ENCODE measurements around the gene WSCD2.
A peak's percentile ranks its signal among the peaks of the same experiment; 100 is the strongest.

WSCD2 gene

GRCh38 chr12:108182096-108182495, 53.0 kb downstream of the WSCD2 start:
- no peak overlapping the region for H3K4me3 ChIP-seq (ENCODE audit: low read depth in 1 of 2, low read length in 2 of 2)
- H3K9me3 ChIP-seq (ENCODE audit: low read length): no peaks in the 10 kb centered on the region
- no peaks in the 10 kb centered on the region for H3K36me3 ChIP-seq (ENCODE audit: insufficient read depth, low read length)
- peaks cover 11% of the 10 kb centered on the region for H3K4me1 ChIP-seq (ENCODE audit: insufficient read depth, low read length)
- H3K27ac ChIP-seq (ENCODE audit: low read depth, low read length): no peak overlapping the region
- no peaks in the 10 kb centered on the region for H3K27me3 ChIP-seq (ENCODE audit: control insufficient read depth in 1 of 2, insufficient read depth in 2 of 2, low read length in 2 of 2)
- H3K9ac ChIP-seq (ENCODE audit: low read length): no peak overlapping the region

- Histone ChIP-seq H3K4me3 (ENCODE audit: low read depth in 1 of 2, low read length in 2 of 2) (no peak overlapping the region), H3K4me1 (ENCODE audit: insufficient read depth, low read length) (peaks cover 13% of the 10 kb centered on the region), H3K9ac (ENCODE audit: low read length) (no peak overlapping the region), H3K36me3 (ENCODE audit: insufficient read depth, low read length) (no peaks in the 10 kb centered on the region), H3K27ac (ENCODE audit: low read depth, low read length) (no peak overlapping the region), H3K27me3 (ENCODE audit: control insufficient read depth in 1 of 2, insufficient read depth in 2 of 2, low read length in 2 of 2) (no peaks in the 10 kb centered on the region), H3K9me3 (ENCODE audit: low read length) (no peaks in the 10 kb centered on the region)
These were observed 55.9 kb downstream of the WSCD2 start for GRCh38 chr12:108185002-108185401.

GRCh38 chr12:108187831-108188230, 58.7 kb downstream of the WSCD2 start:
- H3K36me3 ChIP-seq (ENCODE audit: insufficient read depth, low read length): no peaks in the 10 kb centered on the region
- no peak overlapping the region for H3K4me3 ChIP-seq (ENCODE audit: low read depth in 1 of 2, low read length in 2 of 2)
- H3K27ac ChIP-seq (ENCODE audit: low read depth, low read length): no peak overlapping the region
- peaks cover 23% of the 10 kb centered on the region for H3K4me1 ChIP-seq (ENCODE audit: insufficient read depth, low read length)
- H3K27me3 ChIP-seq (ENCODE audit: control insufficient read depth in 1 of 2, insufficient read depth in 2 of 2, low read length in 2 of 2): no peaks in the 10 kb centered on the region
- H3K9ac ChIP-seq (ENCODE audit: low read length): no peak overlapping the region
- H3K9me3 ChIP-seq (ENCODE audit: low read length): no peaks in the 10 kb centered on the region

- Histone ChIP-seq H3K9ac (ENCODE audit: low read length) (no peak overlapping the region), H3K27me3 (ENCODE audit: control insufficient read depth in 1 of 2, insufficient read depth in 2 of 2, low read length in 2 of 2) (no peaks in the 10 kb centered on the region), H3K4me3 (ENCODE audit: low read depth in 1 of 2, low read length in 2 of 2) (no peak overlapping the region), H3K36me3 (ENCODE audit: insufficient read depth, low read length) (no peaks in the 10 kb centered on the region), H3K4me1 (ENCODE audit: insufficient read depth, low read length) (peaks cover 31% of the 10 kb centered on the region), H3K9me3 (ENCODE audit: low read length) (no peaks in the 10 kb centered on the region), H3K27ac (ENCODE audit: low read depth, low read length) (peak overlapping the region; percentile 74)
These were observed 61.4 kb downstream of the WSCD2 start for GRCh38 chr12:108190529-108190928.

- H3K27me3 ChIP-seq (ENCODE audit: control insufficient read depth in 1 of 2, insufficient read depth in 2 of 2, low read length in 2 of 2): no peaks in the 10 kb centered on the region
- H3K27ac ChIP-seq (ENCODE audit: low read depth, low read length): no peak overlapping the region
- H3K36me3 ChIP-seq (ENCODE audit: insufficient read depth, low read length): no peaks in the 10 kb centered on the region
- peaks cover 31% of the 10 kb centered on the region for H3K4me1 ChIP-seq (ENCODE audit: insufficient read depth, low read length)
- no peak overlapping the region for H3K4me3 ChIP-seq (ENCODE audit: low read depth in 1 of 2, low read length in 2 of 2)
- no peaks in the 10 kb centered on the region for H3K9me3 ChIP-seq (ENCODE audit: low read length)
- H3K9ac ChIP-seq (ENCODE audit: low read length): no peak overlapping the region
These were observed 62.0 kb downstream of the WSCD2 start for GRCh38 chr12:108191086-108191485.

- Histone ChIP-seq H3K4me3 (ENCODE audit: low read depth in 1 of 2, low read length in 2 of 2) (no peak overlapping the region), H3K27me3 (ENCODE audit: control insufficient read depth in 1 of 2, insufficient read depth in 2 of 2, low read length in 2 of 2) (no peaks in the 10 kb centered on the region), H3K9ac (ENCODE audit: low read length) (no peak overlapping the region), H3K27ac (ENCODE audit: low read depth, low read length) (no peak overlapping the region), H3K9me3 (ENCODE audit: low read length) (no peaks in the 10 kb centered on the region), H3K36me3 (ENCODE audit: insufficient read depth, low read length) (no peaks in the 10 kb centered on the region), H3K4me1 (ENCODE audit: insufficient read depth, low read length) (peaks cover 31% of the 10 kb centered on the region)
These were observed 62.9 kb downstream of the WSCD2 start for GRCh38 chr12:108191938-108192337.

- Histone ChIP-seq H3K36me3 (ENCODE audit: insufficient read depth, low read length) (no peaks in the 10 kb centered on the region), H3K9ac (ENCODE audit: low read length) (no peak overlapping the region), H3K4me1 (ENCODE audit: insufficient read depth, low read length) (peaks cover 31% of the 10 kb centered on the region), H3K27me3 (ENCODE audit: control insufficient read depth in 1 of 2, insufficient read depth in 2 of 2, low read length in 2 of 2) (no peaks in the 10 kb centered on the region), H3K4me3 (ENCODE audit: low read depth in 1 of 2, low read length in 2 of 2) (no peak overlapping the region), H3K9me3 (ENCODE audit: low read length) (no peaks in the 10 kb centered on the region), H3K27ac (ENCODE audit: low read depth, low read length) (no peak overlapping the region)
These were observed 64.4 kb downstream of the WSCD2 start for GRCh38 chr12:108193493-108193892.

- no peak overlapping the region for H3K9ac ChIP-seq (ENCODE audit: low read length)
- H3K4me1 ChIP-seq (ENCODE audit: insufficient read depth, low read length): peaks cover 31% of the 10 kb centered on the region
- H3K27ac ChIP-seq (ENCODE audit: low read depth, low read length): no peak overlapping the region
- H3K9me3 ChIP-seq (ENCODE audit: low read length): no peaks in the 10 kb centered on the region
- no peaks in the 10 kb centered on the region for H3K27me3 ChIP-seq (ENCODE audit: control insufficient read depth in 1 of 2, insufficient read depth in 2 of 2, low read length in 2 of 2)
- H3K36me3 ChIP-seq (ENCODE audit: insufficient read depth, low read length): no peaks in the 10 kb centered on the region
- no peak overlapping the region for H3K4me3 ChIP-seq (ENCODE audit: low read depth in 1 of 2, low read length in 2 of 2)
These were observed 64.8 kb downstream of the WSCD2 start for GRCh38 chr12:108193917-108194316.

GRCh38 chr12:108194585-108194984, 65.5 kb downstream of the WSCD2 start:
- H3K27ac ChIP-seq (ENCODE audit: low read depth, low read length): no peak overlapping the region
- H3K4me3 ChIP-seq (ENCODE audit: low read depth in 1 of 2, low read length in 2 of 2): no peak overlapping the region
- H3K9me3 ChIP-seq (ENCODE audit: low read length): no peaks in the 10 kb centered on the region
- peaks cover 31% of the 10 kb centered on the region for H3K4me1 ChIP-seq (ENCODE audit: insufficient read depth, low read length)
- no peaks in the 10 kb centered on the region for H3K27me3 ChIP-seq (ENCODE audit: control insufficient read depth in 1 of 2, insufficient read depth in 2 of 2, low read length in 2 of 2)
- no peaks in the 10 kb centered on the region for H3K36me3 ChIP-seq (ENCODE audit: insufficient read depth, low read length)
- H3K9ac ChIP-seq (ENCODE audit: low read length): no peak overlapping the region

- Histone ChIP-seq H3K9me3 (ENCODE audit: low read length) (no peaks in the 10 kb centered on the region), H3K36me3 (ENCODE audit: insufficient read depth, low read length) (no peaks in the 10 kb centered on the region), H3K9ac (ENCODE audit: low read length) (no peak overlapping the region), H3K4me1 (ENCODE audit: insufficient read depth, low read length) (peaks cover 16% of the 10 kb centered on the region), H3K27me3 (ENCODE audit: control insufficient read depth in 1 of 2, insufficient read depth in 2 of 2, low read length in 2 of 2) (no peaks in the 10 kb centered on the region), H3K4me3 (ENCODE audit: low read depth in 1 of 2, low read length in 2 of 2) (no peak overlapping the region), H3K27ac (ENCODE audit: low read depth, low read length) (no peak overlapping the region)
These were observed 67.2 kb downstream of the WSCD2 start for GRCh38 chr12:108196319-108196718.

GRCh38 chr12:108196921-108197320, 67.8 kb downstream of the WSCD2 start:
- Histone ChIP-seq H3K27me3 (ENCODE audit: control insufficient read depth in 1 of 2, insufficient read depth in 2 of 2, low read length in 2 of 2) (no peaks in the 10 kb centered on the region), H3K9ac (ENCODE audit: low read length) (no peak overlapping the region), H3K27ac (ENCODE audit: low read depth, low read length) (no peak overlapping the region), H3K9me3 (ENCODE audit: low read length) (no peaks in the 10 kb centered on the region), H3K4me3 (ENCODE audit: low read depth in 1 of 2, low read length in 2 of 2) (no peak overlapping the region), H3K36me3 (ENCODE audit: insufficient read depth, low read length) (no peaks in the 10 kb centered on the region), H3K4me1 (ENCODE audit: insufficient read depth, low read length) (peaks cover 12% of the 10 kb centered on the region)

- Histone ChIP-seq H3K27me3 (ENCODE audit: control insufficient read depth in 1 of 2, insufficient read depth in 2 of 2, low read length in 2 of 2) (no peaks in the 10 kb centered on the region), H3K4me3 (ENCODE audit: low read depth in 1 of 2, low read length in 2 of 2) (no peak overlapping the region), H3K36me3 (ENCODE audit: insufficient read depth, low read length) (no peaks in the 10 kb centered on the region), H3K9ac (ENCODE audit: low read length) (no peak overlapping the region), H3K9me3 (ENCODE audit: low read length) (no peaks in the 10 kb centered on the region), H3K27ac (ENCODE audit: low read depth, low read length) (no peak overlapping the region), H3K4me1 (ENCODE audit: insufficient read depth, low read length) (peaks cover 8% of the 10 kb centered on the region)
These were observed 69.0 kb downstream of the WSCD2 start for GRCh38 chr12:108198043-108198442.

Data from muscle layer of colon (tissue), 2 donors.